Right cardiac atrium (tissue), 5 donors: Measurements from ENCODE around the gene SDK2. TPM values are rescaled to one million over a fixed set of nuclear protein-coding genes. Genes with fewer than 3 reads are reported as not detected.

Experiments
- ATAC-seq, 2 donors: fragments of 200-7000 bp; cut with Tn5 transposase; one replicate each; pipeline versions ENCODE4 v1.8.0 to v1.9.1; 2020; ENCODE audit warnings: moderate library complexity in 2 of 2, mild to moderate bottlenecking in 1 of 2
- DNase-seq, 3 donors: peaks; one replicate each; pipeline ENCODE4 v3.0.0-alpha.2; 2020
- H3K27ac ChIP-seq: one replicate; pipeline ENCODE4 v1.5.1; 2013; ENCODE audit warnings: mild to moderate bottlenecking, low read length, control low read depth, moderate library complexity
- H3K27me3 ChIP-seq: one replicate; pipeline ENCODE4 v1.6.1; 2013; ENCODE audit not compliant: control insufficient read depth, insufficient read depth
- H3K4me1 ChIP-seq: one replicate; pipeline ENCODE4 v1.6.1; 2013; ENCODE audit warnings: low read length; ENCODE audit not compliant: control insufficient read depth, insufficient read depth
- H3K4me3 ChIP-seq: one replicate; pipeline ENCODE4 v1.5.1; 2013; ENCODE audit warnings: low read length, control low read depth
- H3K9me3 ChIP-seq: one replicate; pipeline ENCODE4 v1.6.1; 2013; ENCODE audit warnings: low read length; ENCODE audit not compliant: control insufficient read depth
- WGBS: extraction: QIAGEN DNeasy Blood & Tissue Kit; methylation state at CpG from one replicate; pipeline ENCODE4 v1.1.7; 2013; 5-methylcytosine and 5-hydroxymethylcytosine counted together
- intact Hi-C, 4 donors: fragments of 100-400 bp; cut with DNase I; formaldehyde crosslinking; loops; one replicate each; pipeline versions ENCODE4 v1.11.0 to v1.14.0; 2022 to 2023
- polyA plus RNA-seq: library from polyadenylated mRNA; stranded (reverse); fragments of 200-250 nt; gene quantifications from one replicate; pipeline ENCODE4 v1.2.3, GENCODE V29; 2013
- total RNA-seq, 4 donors: library from RNA; stranded (reverse); fragmentation: NEBNext Ultra II Directional; extraction: Animal tissue kit (Norgen Biotek cat#: 25700); gene quantifications; one replicate each; pipeline ENCODE4 v1.2.1, GENCODE V29; 2021
- donor health status: healthy with polysubstance abuse.
- donor health status: DM: no; HTN: yes; CAD: no.
- donor health status: DM: no; HTN: no; CAD: no.
- donor health status: DM: no; HTN: yes; CAD: no; lungs with severe emphysema.
- donor health status: DM: yes; HTN: yes; CAD: no.

The SDK2 gene
- total and polyA plus RNA-seq, 5 donors: 0.77 to 4.4 (median 2.0) TPM

DNA sequence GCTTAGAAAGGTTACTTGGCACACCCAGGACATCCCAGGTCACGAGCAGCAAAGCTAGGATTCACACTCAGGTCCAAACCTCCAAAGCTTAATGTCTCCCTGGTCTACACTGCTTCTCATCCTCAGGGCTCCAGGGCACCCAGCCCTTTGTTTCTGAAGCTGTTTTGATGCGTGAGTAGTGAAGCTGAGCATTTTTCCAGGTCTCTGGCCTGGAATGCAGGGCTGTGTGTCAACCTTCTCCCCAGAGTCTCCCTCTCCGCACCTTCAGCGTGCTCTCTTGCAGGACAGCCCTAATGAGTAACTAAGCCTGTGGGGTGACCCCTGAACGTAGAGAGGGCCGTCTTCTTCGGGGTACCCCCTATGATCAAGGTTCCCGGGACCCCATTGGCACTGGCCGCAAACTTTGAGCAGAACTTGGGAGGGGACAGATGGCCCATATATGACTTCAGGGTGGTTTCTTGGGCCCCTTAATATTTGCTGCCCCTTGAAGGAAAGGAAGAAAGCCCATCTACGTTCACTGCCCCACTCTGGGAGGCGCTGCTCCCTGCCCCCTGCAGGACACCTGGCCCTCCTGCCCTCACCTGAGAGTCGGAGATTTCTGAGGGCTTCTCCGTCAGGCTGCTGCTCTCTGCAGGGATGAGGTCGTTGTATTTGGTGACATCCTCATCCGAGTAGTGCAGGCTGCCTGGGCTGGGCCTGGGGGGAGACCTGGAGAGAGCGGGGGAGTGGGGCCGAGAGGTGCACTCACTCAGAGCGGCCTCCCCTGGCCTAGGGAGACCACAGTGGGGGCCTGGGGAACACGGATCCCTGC lies 296.0 kb downstream of the SDK2 start:
- intact Hi-C loops: no loop called here
- ATAC-seq (peak; percentile 3 to 15), DNase-seq (peak in 1 of 3 donors; percentile 37)
- Histone ChIP-seq H3K4me1 (no peaks in the 10 kb centered on the region), H3K27ac (no peak overlapping the region), H3K27me3 (no peaks in the 10 kb centered on the region), H3K9me3 (no peaks in the 10 kb centered on the region), H3K4me3 (no peak overlapping the region)
- WGBS: 77% methylated on average over 19 of the region's 19 CpGs

DNA sequence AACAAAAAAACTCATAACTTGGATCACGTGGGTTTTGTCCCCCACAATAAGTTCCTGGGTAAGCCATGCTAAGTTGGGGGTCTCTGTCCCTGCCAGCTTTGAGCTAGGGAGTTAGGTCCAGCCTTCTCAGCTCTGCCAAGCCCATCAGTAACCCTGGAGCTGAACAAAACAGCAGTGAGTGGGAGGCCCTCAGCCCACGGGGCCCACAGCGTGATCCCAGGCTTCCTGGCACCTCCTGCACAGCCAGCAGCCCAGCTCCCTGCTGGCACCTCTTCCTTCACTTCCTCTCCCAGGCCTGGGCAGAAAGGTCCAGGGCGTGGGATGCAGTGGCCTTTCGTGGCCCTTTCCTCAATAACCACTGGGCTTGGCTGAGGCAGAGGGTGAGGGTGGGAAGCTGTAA lies 296.9 kb downstream of the SDK2 start:
- no peaks in the 10 kb centered on the region for H3K27me3 ChIP-seq
- ATAC-seq: no peak
- intact Hi-C loops: no loop called here
- peak in 1 of 3 donors; percentile 40 for DNase-seq
- peaks cover 5% of the 10 kb centered on the region for H3K4me1 ChIP-seq
- H3K27ac ChIP-seq: no peak overlapping the region
- no peak overlapping the region for H3K4me3 ChIP-seq
- 40% methylated on average over 5 of the region's 5 CpGs for WGBS
- no peaks in the 10 kb centered on the region for H3K9me3 ChIP-seq

DNA sequence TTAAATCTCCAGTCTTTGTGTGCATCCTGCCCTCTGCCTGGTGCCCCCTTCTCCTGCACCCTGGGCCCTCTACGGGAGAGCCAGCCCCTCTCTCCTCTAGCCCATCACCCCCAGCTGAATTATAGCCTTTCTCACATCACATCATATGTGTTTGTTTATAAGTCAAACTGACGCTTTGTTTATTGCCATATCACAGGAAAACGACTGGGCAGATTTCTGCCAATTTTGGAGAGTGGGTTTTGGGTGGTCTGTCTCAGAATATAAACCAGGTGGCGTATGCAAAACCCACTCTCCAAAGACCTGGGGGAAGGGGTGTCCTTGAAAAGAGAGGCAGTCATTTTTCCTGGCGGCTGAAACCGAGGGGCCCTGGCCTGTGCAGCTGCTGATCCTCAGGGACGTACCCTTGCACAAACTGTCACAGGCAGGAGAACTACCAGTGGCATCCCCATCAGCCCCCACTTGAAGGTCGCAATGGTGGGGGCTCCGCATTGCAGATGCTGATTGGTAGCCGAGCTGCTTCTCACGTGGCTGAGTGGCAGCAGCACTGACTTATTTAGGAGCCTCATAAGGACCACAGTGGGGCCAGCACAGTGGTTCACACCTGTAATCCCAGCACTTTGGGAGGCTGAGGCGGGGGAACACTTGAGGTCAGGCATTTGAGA lies 297.6 kb downstream of the SDK2 start:
- DNase-seq (peak in 1 of 3 donors; percentile 25), ATAC-seq (no peak)
- Histone ChIP-seq H3K27me3 (no peaks in the 10 kb centered on the region), H3K9me3 (no peaks in the 10 kb centered on the region), H3K4me1 (peaks cover 8% of the 10 kb centered on the region), H3K27ac (no peak overlapping the region), H3K4me3 (no peak overlapping the region)
- intact Hi-C loops: no loop called here
- WGBS: 77% methylated on average over 12 of the region's 12 CpGs

DNA sequence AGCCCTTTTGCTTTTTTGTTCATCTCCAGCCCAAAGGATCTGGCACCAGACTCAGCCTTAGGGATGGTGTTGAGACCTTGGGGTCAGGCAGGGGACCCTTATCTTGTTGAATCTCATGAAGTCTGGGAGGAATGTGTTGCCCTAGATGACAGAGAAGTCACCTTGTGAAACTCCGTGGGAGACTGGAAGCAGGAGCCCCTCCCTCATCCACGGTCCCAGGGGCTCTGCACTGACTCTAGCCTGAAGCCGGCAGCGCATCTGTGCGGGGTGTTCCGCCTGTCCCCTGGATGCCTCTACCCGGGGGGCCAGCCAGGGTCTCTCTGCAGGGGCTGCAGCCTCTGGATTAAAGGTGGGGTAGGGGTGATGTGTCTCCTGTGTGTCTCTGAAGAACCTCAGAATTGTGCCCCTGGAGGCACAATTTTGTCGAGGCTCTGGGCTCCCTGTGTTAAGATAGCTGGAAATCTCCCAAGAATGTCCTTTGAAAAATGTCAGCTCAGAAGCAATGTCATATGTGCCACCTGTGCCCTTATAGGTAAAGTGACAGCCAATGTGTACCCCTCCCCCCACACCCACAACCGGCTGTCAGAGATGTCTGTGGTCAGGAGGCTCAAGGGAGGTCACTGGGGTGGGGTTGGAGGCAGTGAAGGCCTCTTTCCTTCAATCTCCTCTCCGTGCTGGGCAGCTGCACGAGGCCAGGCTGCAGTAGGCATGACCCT lies 300.3 kb downstream of the SDK2 start:
- intact Hi-C loops: no loop called here
- no peak overlapping the region for H3K4me3 ChIP-seq
- peak in 1 of 3 donors; percentile 52 for DNase-seq
- no peaks in the 10 kb centered on the region for H3K27me3 ChIP-seq
- ATAC-seq: no peak
- WGBS: 52% methylated on average over 11 of the region's 11 CpGs
- H3K9me3 ChIP-seq: no peaks in the 10 kb centered on the region
- peak overlapping the region; percentile 33 for H3K27ac ChIP-seq
- H3K4me1 ChIP-seq: peaks cover 8% of the 10 kb centered on the region

DNA sequence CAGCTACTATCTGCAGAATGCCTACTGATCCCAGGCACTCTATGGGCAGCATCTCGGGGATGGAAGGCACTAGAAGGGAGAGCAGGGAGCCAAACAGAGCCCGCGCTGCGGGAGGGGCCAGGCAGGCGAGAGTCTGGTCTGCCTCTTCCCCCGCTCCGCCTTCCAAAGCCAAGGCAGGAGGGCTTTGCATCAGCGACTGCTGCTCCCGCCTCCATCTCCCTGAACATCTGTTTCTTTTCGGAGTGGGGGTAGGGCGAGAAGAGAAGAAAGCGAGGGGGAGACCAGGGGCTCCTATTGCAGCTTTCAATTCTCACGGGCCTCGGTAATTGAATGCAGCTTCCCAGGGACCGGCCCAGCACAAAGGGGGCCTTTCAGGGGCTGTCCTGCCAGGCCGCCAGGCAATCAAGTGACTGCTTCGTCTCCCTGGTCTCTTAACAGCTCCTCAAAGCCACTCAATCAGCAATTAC lies 301.0 kb downstream of the SDK2 start:
- peaks cover 8% of the 10 kb centered on the region for H3K4me1 ChIP-seq
- WGBS: 43% methylated on average over 17 of the region's 17 CpGs
- ATAC-seq (peak; percentile 68 to 74), DNase-seq (peak; percentile 77 to 90 (median 89))
- no peaks in the 10 kb centered on the region for H3K9me3 ChIP-seq
- H3K27me3 ChIP-seq: no peaks in the 10 kb centered on the region
- intact Hi-C loops: no loop called here
- H3K27ac ChIP-seq: peak overlapping the region; percentile 33
- H3K4me3 ChIP-seq: no peak overlapping the region

DNA sequence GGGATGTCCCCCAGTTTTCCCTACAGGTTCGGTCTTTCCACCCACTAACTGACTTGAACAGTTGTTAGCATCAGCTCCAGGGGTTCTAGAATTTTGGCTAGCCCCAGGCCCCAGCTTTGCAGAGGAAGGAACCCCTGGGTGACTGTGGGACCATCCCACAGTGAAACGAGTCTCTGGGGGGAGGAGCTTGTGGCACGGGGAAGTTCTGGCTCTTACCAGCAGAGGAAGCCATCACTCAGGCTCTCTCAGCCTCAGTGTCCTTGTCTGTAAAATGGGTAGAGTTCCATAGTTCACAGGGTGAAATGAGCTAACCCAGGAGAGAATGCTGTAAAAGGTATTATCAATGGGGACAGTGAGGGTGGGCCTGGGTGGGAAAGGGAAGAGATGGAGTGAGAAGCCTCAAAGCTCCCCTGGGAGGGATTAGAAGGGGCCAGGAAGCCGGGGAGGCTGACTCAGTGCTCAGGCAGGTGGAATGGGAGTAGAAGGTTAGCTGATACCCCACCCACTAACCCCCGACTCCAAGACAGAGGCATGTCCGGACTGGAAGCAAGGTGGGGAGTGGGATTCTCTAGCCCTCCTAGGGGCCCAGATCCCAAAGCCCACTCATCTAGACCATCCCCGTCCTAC lies 301.6 kb downstream of the SDK2 start:
- H3K27ac ChIP-seq: peak overlapping the region; percentile 25
- H3K4me1 ChIP-seq: peaks cover 8% of the 10 kb centered on the region
- ATAC-seq (peak in 1 of 2 donors; percentile 30), DNase-seq (peak in 1 of 3 donors; percentile 36)
- H3K9me3 ChIP-seq: no peaks in the 10 kb centered on the region
- 35% methylated on average over 7 of the region's 7 CpGs for WGBS
- H3K27me3 ChIP-seq: no peaks in the 10 kb centered on the region
- intact Hi-C loops: no loop called here
- no peak overlapping the region for H3K4me3 ChIP-seq

DNA sequence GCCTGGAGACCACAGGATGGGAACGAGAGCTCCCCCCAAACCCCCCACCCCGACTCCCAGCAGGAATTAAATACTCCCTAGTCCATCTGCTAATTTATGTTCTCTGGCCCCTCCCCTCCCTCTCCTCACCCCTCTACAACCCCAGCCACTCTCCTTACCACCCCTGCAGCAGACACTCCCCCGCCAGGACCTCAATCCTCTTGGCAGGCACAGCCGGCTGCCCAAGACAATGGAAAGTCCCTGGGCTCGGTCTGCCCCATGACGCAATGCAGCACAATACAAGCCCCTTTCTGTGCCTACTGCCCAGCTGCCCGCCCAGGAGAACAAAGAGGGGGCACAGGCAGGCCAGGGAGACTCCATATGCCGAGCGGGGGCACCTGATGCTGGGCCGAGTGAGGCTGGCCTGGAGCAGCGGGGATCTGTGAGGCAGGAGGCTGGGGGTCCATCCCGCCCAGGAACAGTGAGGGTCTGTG lies 302.2 kb downstream of the SDK2 start:
- intact Hi-C loops: no loop called here
- 40% methylated on average over 12 of the region's 12 CpGs for WGBS
- H3K27ac ChIP-seq: peak overlapping the region; percentile 6
- no peaks in the 10 kb centered on the region for H3K27me3 ChIP-seq
- H3K4me1 ChIP-seq: peaks cover 8% of the 10 kb centered on the region
- DNase-seq: peak; percentile 78 to 89 (median 88)
- H3K9me3 ChIP-seq: no peaks in the 10 kb centered on the region
- H3K4me3 ChIP-seq: no peak overlapping the region
- peak; percentile 75 to 76 for ATAC-seq

DNA sequence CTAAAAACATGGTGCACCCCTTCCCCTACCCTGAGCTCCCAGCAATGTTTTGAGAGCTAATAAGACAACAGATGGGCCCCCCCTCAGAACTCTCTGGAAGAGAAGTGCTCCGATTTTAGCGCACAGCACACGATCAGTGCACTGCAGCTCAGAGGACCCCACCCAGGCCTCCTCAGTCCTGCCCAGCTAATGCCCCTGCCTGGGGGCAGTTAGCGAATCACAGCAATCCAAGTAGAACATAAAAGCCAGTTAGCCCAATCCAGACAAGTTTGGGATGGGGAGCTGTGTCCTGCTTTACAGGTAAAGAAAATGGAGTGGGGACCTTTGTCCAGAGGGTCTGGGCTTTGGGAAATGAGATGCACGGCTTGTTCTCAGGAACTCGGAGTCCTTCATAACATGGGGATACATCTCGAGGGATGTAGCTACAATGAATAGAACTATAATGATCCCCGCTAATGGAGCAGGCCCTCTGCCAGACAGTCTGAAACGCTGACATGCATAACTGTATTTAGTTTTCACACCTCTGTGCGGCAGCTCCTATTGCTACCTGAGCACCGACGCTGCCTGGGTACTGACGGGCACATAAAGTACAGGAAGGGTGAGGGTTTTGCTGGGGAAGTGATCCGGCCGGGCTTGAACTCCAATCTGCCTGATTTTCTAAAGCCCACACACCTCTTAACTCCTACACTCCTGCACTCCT lies 302.7 kb downstream of the SDK2 start:
- H3K4me1 ChIP-seq: peaks cover 8% of the 10 kb centered on the region
- H3K4me3 ChIP-seq: no peak overlapping the region
- peak in 1 of 3 donors; percentile 60 for DNase-seq
- intact Hi-C loops: no loop called here
- H3K9me3 ChIP-seq: no peaks in the 10 kb centered on the region
- H3K27ac ChIP-seq: peak overlapping the region; percentile 7
- 42% methylated on average over 15 of the region's 15 CpGs for WGBS
- no peaks in the 10 kb centered on the region for H3K27me3 ChIP-seq
- ATAC-seq: no peak

DNA sequence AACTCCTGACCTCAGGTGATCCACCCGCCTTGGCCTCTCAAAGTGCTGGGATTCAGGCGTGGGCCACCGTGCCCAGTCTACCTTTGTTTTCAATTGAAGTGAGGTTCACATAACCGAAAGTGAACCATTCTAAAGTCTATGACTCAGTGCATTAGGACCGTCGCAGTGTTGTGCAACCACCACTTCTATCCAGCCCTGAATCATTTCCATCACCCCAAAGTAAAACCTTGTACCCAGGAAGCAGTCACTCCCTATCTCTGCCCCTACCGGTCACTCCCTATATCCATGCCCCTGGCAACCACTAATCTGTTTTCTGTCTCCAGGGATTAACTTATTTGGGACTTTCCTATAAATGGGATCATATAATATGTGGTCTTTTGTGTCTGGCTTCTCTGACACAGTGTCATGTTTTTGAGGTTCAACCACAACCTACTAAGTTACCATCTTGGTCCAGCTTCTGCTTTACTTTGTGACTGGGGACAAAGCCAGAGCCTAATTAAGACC lies 304.1 kb downstream of the SDK2 start:
- H3K27me3 ChIP-seq: no peaks in the 10 kb centered on the region
- 74% methylated on average over 7 of the region's 7 CpGs for WGBS
- H3K9me3 ChIP-seq: no peaks in the 10 kb centered on the region
- peak overlapping the region; percentile 65 for H3K27ac ChIP-seq
- H3K4me1 ChIP-seq: peaks cover 8% of the 10 kb centered on the region
- DNase-seq (peak in 2 of 3 donors; percentile 58 to 63), ATAC-seq (peak; percentile 51 to 56)
- intact Hi-C loops: no loop called here
- no peak overlapping the region for H3K4me3 ChIP-seq
